ENCODE results near the gene TMEM132D. TPM values are rescaled to one million over a fixed set of nuclear protein-coding genes. Genes with fewer than 3 reads are reported as not detected.

The TMEM132D gene
- total RNA-seq, 1 donor from 2014 or later: not detected

GRCh38 chr12:129717438-129717837 is 186.4 kb downstream of the TMEM132D start:
- no peaks in the 10 kb centered on the region for H3K36me3 Mint-ChIP-seq (ENCODE audit: low read depth, unreplicated experiment)
- H3K27me3 ChIP-seq (ENCODE audit: insufficient read depth, low read length): no peaks in the 10 kb centered on the region
- H3K9me3 ChIP-seq (ENCODE audit: insufficient read depth, low read depth, low read length): no peaks in the 10 kb centered on the region
- no peaks in the 10 kb centered on the region for H4K20me1 ChIP-seq (ENCODE audit: insufficient read depth, low read length)
- H3K9ac ChIP-seq (ENCODE audit: low read length): no peak overlapping the region
- no peak overlapping the region for H3K27ac Mint-ChIP-seq (ENCODE audit: unreplicated experiment)
- FAIRE-seq: no peak
- TF ChIP-seq CTCF (IDR thresholded peaks at IDR 0.05; ENCODE audit: insufficient read depth, low read depth, low read length) (no peak), EZH2 (IDR thresholded peaks at IDR 0.05; ENCODE audit: insufficient read depth, low read length) (no peak)
- no peaks in the 10 kb centered on the region for H3K36me3 ChIP-seq (ENCODE audit: insufficient read depth, low read length)
- H3K4me3 Mint-ChIP-seq (ENCODE audit: unreplicated experiment): no peak overlapping the region
- no peaks in the 10 kb centered on the region for H3K4me1 ChIP-seq (ENCODE audit: insufficient read depth, low read length)
- no peak overlapping the region for H2AFZ ChIP-seq (ENCODE audit: low read depth, low read length)
- peaks cover 16% of the 10 kb centered on the region for H3K9me3 Mint-ChIP-seq (ENCODE audit: unreplicated experiment)
- no peaks in the 10 kb centered on the region for H3K79me2 ChIP-seq (ENCODE audit: insufficient read depth, low read length)
- H3K4me1 Mint-ChIP-seq (ENCODE audit: low read depth, unreplicated experiment): no peaks in the 10 kb centered on the region
- DNase-seq (ENCODE audit: low read depth): no peak
- H3K4me3 ChIP-seq (ENCODE audit: insufficient read depth, low read depth, low read length): no peak overlapping the region
- H3K4me2 ChIP-seq (ENCODE audit: low read length): no peak overlapping the region
- no peaks in the 10 kb centered on the region for H3K27me3 Mint-ChIP-seq (ENCODE audit: low read depth, unreplicated experiment)
- H3K27ac ChIP-seq (ENCODE audit: low read depth, low read length): no peak overlapping the region

DNA sequence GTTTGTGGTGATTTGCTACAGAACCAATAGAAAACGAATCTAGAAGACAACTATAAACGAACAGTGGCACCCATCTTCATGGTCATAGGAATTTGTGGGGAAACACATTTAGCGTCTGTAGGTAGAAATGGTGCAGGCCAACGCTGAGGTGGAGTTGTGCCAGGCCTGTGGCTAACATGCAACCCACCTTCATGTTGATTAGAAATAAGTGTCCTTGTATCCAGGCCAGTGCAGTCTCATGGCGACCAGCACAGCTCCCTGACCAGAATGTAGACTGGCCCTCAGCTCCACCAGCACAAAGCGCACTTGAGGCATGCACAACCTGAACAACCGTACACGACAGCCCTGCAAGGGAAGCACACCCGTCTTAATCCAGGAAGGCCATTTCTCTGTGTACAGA is 187.0 kb downstream of the TMEM132D start:
- no peaks in the 10 kb centered on the region for H3K9me3 ChIP-seq (ENCODE audit: insufficient read depth, low read depth, low read length)
- H3K27me3 Mint-ChIP-seq (ENCODE audit: low read depth, unreplicated experiment): no peaks in the 10 kb centered on the region
- H3K36me3 Mint-ChIP-seq (ENCODE audit: low read depth, unreplicated experiment): no peaks in the 10 kb centered on the region

More for the DNA sequence above, 187.0 kb downstream of the TMEM132D start:
- H3K27me3 ChIP-seq (ENCODE audit: insufficient read depth, low read length): no peaks in the 10 kb centered on the region
- H3K27ac ChIP-seq (ENCODE audit: low read depth, low read length): no peak overlapping the region
- H3K4me2 ChIP-seq (ENCODE audit: low read length): no peak overlapping the region
- H3K4me3 ChIP-seq (ENCODE audit: insufficient read depth, low read depth, low read length): no peak overlapping the region
- DNase-seq (ENCODE audit: low read depth) (no peak), FAIRE-seq (no peak)
- no peak overlapping the region for H3K9ac ChIP-seq (ENCODE audit: low read length)
- Mint-ChIP-seq H3K9me3 (ENCODE audit: unreplicated experiment) (peaks cover 19% of the 10 kb centered on the region), H3K4me1 (ENCODE audit: low read depth, unreplicated experiment) (no peaks in the 10 kb centered on the region), H3K27ac (ENCODE audit: unreplicated experiment) (no peak overlapping the region), H3K4me3 (ENCODE audit: unreplicated experiment) (no peak overlapping the region)
- no peaks in the 10 kb centered on the region for H3K4me1 ChIP-seq (ENCODE audit: insufficient read depth, low read length)
- no peaks in the 10 kb centered on the region for H3K36me3 ChIP-seq (ENCODE audit: insufficient read depth, low read length)
- no peak overlapping the region for H2AFZ ChIP-seq (ENCODE audit: low read depth, low read length)
- H4K20me1 ChIP-seq (ENCODE audit: insufficient read depth, low read length): no peaks in the 10 kb centered on the region
- TF ChIP-seq CTCF (IDR thresholded peaks at IDR 0.05; ENCODE audit: insufficient read depth, low read depth, low read length) (no peak), EZH2 (IDR thresholded peaks at IDR 0.05; ENCODE audit: insufficient read depth, low read length) (no peak)
- H3K79me2 ChIP-seq (ENCODE audit: insufficient read depth, low read length): no peaks in the 10 kb centered on the region

Measured in astrocyte (in vitro differentiated cells and primary cell).